Liver (tissue), 9 donors: ENCODE measurements around the gene ABHD18. TPM values are rescaled to one million over a fixed set of nuclear protein-coding genes. Genes with fewer than 3 reads are reported as not detected.
"Not testable (repeated sequence)": the region's sequence is repeated elsewhere in the genome, so short reads cannot be mapped to it uniquely, and the experiment has no call there.

Source experiments
- DNase-seq: peaks from one replicate; pipeline ENCODE4 v3.0.0-alpha.2; 2017; ENCODE audit warnings: low spot score
- H3K27ac ChIP-seq, 2 donors: one replicate each; pipeline ENCODE4 v1.7.0; 2013; ENCODE audit warnings: inconsistent platforms in 2 of 2, low read length in 2 of 2, control low read depth in 1 of 2, low read depth in 1 of 2, mild to moderate bottlenecking in 1 of 2
- H3K27me3 ChIP-seq, 4 donors: one replicate each; pipeline versions ENCODE4 v1.6.1 to v1.7.0; 2013; ENCODE audit warnings: low read length in 3 of 4, inconsistent platforms in 1 of 4, mild to moderate bottlenecking in 1 of 4, moderate library complexity in 1 of 4; ENCODE audit not compliant: control insufficient read depth in 4 of 4, insufficient read depth in 4 of 4
- H3K36me3 ChIP-seq, 4 donors: one replicate each; pipeline versions ENCODE4 v1.6.1 to v1.7.0; 2013; ENCODE audit warnings: low read length in 3 of 4, mild to moderate bottlenecking in 3 of 4, low read depth in 1 of 4, moderate library complexity in 1 of 4; ENCODE audit not compliant: control insufficient read depth in 4 of 4, insufficient read depth in 3 of 4
- H3K4me1 ChIP-seq, 4 donors: one replicate each; pipeline versions ENCODE4 v1.6.1 to v1.7.0; 2013; ENCODE audit warnings: low read length in 3 of 4, mild to moderate bottlenecking in 3 of 4, moderate library complexity in 1 of 4; ENCODE audit not compliant: control insufficient read depth in 4 of 4, insufficient read depth in 4 of 4
- H3K4me3 ChIP-seq, 3 donors: one replicate each; pipeline versions ENCODE4 v1.6.1 to v1.7.0; 2013; ENCODE audit warnings: low read length in 3 of 3, control low read depth in 1 of 3, low read depth in 1 of 3, mild to moderate bottlenecking in 1 of 3
- H3K9ac ChIP-seq, 2 donors: one replicate each; pipeline ENCODE4 v1.7.0; 2013; ENCODE audit warnings: low read length in 2 of 2, mild to moderate bottlenecking in 2 of 2, moderate library complexity in 2 of 2, control low read depth in 1 of 2, low read depth in 1 of 2
- H3K9me3 ChIP-seq, 4 donors: one replicate each; pipeline versions ENCODE4 v1.6.1 to v1.7.0; 2013; ENCODE audit warnings: low read length in 3 of 4; ENCODE audit not compliant: control insufficient read depth in 4 of 4
- EGR1 ChIP-seq, 2 donors: IDR thresholded peaks; 2 replicates each; pipeline ENCODE4 v1.6.1; 2016 to 2018; ENCODE audit warnings: antibody characterized with exemption in 2 of 2, low read depth in 2 of 2
- FOXA1 ChIP-seq: IDR thresholded peaks from 2 replicates; pipeline ENCODE4 v1.6.1; 2016; ENCODE audit warnings: antibody characterized with exemption
- FOXA2 ChIP-seq: IDR thresholded peaks from 2 replicates; pipeline ENCODE4 v1.6.1; 2016; ENCODE audit warnings: antibody characterized with exemption
- HNF4A ChIP-seq, 2 donors: conservative IDR thresholded peaks; 2 replicates each; pipeline ENCODE4 v1.6.1; 2016; ENCODE audit warnings: antibody characterized with exemption in 2 of 2, mild to moderate bottlenecking in 2 of 2
- NR2F2 ChIP-seq: IDR thresholded peaks from 2 replicates; pipeline ENCODE4 v1.6.1; 2016; ENCODE audit warnings: antibody characterized with exemption
- RAD21 ChIP-seq, 2 donors: IDR thresholded peaks; 2 replicates each; pipeline ENCODE4 v1.6.1; 2016; ENCODE audit warnings: antibody characterized with exemption in 2 of 2, mild to moderate bottlenecking in 2 of 2
- RXRA ChIP-seq, 2 donors: IDR thresholded peaks; 2 replicates each; pipeline ENCODE4 v1.6.1; 2017 to 2018; ENCODE audit warnings: antibody characterized with exemption in 2 of 2, mild to moderate bottlenecking in 1 of 2
- SP1 ChIP-seq: IDR thresholded peaks from 2 replicates; pipeline ENCODE4 v1.6.1; 2018; ENCODE audit warnings: antibody characterized with exemption, mild to moderate bottlenecking
- YY1 ChIP-seq: IDR thresholded peaks from 2 replicates; pipeline ENCODE4 v1.6.1; 2016; ENCODE audit warnings: antibody characterized with exemption, mild to moderate bottlenecking
- WGBS: extraction: QIAGEN DNeasy Blood & Tissue Kit; methylation state at CpG from one replicate; pipeline ENCODE4 v1.1.7; 2013; 5-methylcytosine and 5-hydroxymethylcytosine counted together
- polyA plus RNA-seq, 2 donors: library from polyadenylated mRNA; stranded (reverse) in 1 of 2; unstranded in 1 of 2; fragments of 200-250 nt in 1 of 2; fragments of >200 nt in 1 of 2; fragmentation: Nextera tagmentation in 1 of 2; extraction: Ambion mirVana in 1 of 2; gene quantifications; one replicate each; pipeline versions ENCODE4 v1.2.1 to v1.2.3, GENCODE V29; 2013 to 2015
- total RNA-seq, 2 donors: library from RNA; depleted of rRNA; stranded (reverse); fragments of >200 nt; gene quantifications; one replicate each; pipeline ENCODE4 v1.2.3, GENCODE V29; 2014
- TF ChIP-seq, protein P1 (sequence below): fragments of 150-350 bp; IDR thresholded peaks from 2 replicates; pipeline ENCODE4 v1.5.1; 2017; ENCODE audit warnings: improper control_type of control experiment, low read depth, low read length; ENCODE audit not compliant: missing input control
- TF ChIP-seq, protein P2 (sequence below): IDR thresholded peaks from 2 replicates; pipeline ENCODE4 v1.6.1; 2016; ENCODE audit warnings: antibody characterized with exemption
- TF ChIP-seq, protein P3 (sequence below): IDR thresholded peaks from 2 replicates; pipeline ENCODE4 v1.6.1; 2016; ENCODE audit warnings: antibody characterized with exemption, mild to moderate bottlenecking
- donor health status: healthy.
- donor health status: healthy.
- donor health status: healthy.
- donor health status: healthy.
- donor health status: healthy.

The ABHD18 gene
- total and polyA plus RNA-seq, 4 donors: 3.9 to 14.1 (median 8.5) TPM

DNA sequence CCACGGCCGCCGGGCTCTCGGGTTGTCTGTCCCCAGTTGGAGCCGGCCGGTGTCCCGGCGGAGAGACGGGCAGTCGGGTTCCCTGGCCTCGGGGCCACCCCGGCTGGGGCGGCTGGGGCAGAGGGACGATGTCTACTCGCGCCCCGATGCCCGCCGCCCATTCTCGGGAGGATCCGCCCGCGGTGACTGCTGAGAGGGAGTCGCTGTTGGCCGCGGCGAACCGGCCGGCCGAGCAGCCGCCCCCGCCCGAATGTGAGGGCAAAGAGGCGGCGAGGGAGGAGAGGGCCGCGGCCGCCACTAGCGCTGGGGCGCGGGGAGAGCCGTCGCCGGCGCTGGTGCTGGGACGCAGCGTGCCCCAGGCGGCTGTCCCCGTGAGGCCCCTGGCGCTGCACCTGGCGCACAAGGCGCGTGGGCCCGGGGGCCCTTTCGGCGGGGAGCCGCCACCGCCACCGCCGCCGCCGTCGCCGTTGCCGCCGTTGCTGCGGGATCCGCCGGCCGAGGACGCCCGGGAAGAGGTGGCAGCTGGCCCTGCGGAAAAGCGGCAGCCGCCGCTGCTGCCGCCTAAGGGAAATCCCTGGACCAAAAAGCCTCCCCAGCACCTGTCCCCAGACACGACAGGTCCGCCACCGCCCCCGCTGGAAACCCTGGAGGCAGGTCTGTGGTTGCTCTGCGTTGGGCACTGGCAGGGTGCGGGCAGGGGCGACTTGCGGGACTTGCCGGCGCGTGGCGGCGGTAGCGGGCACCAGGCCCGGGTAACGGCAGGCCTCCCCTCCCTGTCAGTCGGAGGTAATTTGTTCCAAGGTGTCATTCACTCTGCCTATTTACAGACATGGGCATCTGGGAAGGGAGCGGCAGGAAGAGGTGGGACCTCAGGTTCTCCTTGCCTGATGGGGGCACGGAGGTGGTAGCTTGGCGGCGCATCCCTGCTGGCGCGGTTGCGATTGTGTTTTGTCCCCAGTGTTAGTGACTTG lies 96.6 kb downstream of the ABHD18 start:
- Histone ChIP-seq H3K27me3 (no peaks in the 10 kb centered on the region), H3K36me3 (no peaks in the 10 kb centered on the region), H3K9ac (peak overlapping the region; percentile 53 to 82), H3K27ac (peak overlapping the region; percentile 99), H3K4me3 (peak overlapping the region; percentile 88 to 96 (median 95)), H3K9me3 (no peaks in the 10 kb centered on the region), H3K4me1 (peaks cover 2 to 15% (median 12%) of the 10 kb centered on the region in 4 donors)
- under 1% methylated on average over 101 of the region's 101 CpGs for WGBS
- TF ChIP-seq, protein P1, sequence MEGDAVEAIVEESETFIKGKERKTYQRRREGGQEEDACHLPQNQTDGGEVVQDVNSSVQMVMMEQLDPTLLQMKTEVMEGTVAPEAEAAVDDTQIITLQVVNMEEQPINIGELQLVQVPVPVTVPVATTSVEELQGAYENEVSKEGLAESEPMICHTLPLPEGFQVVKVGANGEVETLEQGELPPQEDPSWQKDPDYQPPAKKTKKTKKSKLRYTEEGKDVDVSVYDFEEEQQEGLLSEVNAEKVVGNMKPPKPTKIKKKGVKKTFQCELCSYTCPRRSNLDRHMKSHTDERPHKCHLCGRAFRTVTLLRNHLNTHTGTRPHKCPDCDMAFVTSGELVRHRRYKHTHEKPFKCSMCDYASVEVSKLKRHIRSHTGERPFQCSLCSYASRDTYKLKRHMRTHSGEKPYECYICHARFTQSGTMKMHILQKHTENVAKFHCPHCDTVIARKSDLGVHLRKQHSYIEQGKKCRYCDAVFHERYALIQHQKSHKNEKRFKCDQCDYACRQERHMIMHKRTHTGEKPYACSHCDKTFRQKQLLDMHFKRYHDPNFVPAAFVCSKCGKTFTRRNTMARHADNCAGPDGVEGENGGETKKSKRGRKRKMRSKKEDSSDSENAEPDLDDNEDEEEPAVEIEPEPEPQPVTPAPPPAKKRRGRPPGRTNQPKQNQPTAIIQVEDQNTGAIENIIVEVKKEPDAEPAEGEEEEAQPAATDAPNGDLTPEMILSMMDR: no peak
- TF ChIP-seq, protein P2, sequence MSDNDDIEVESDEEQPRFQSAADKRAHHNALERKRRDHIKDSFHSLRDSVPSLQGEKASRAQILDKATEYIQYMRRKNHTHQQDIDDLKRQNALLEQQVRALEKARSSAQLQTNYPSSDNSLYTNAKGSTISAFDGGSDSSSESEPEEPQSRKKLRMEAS: no peak
- peak in 1 of 2 donors; percentile 65 for TF ChIP-seq EGR1 (IDR thresholded peaks at IDR 0.05; ENCODE audit: low read depth in 2 of 2)
- peak; percentile 6 for TF ChIP-seq FOXA2
- no peak for TF ChIP-seq HNF4A (conservative IDR thresholded peaks at IDR 0.05)
- TF ChIP-seq YY1: peak; percentile 67
- peak in 1 of 2 donors; percentile 53 for TF ChIP-seq RAD21 (IDR thresholded peaks at IDR 0.05)
- TF ChIP-seq, protein P3, sequence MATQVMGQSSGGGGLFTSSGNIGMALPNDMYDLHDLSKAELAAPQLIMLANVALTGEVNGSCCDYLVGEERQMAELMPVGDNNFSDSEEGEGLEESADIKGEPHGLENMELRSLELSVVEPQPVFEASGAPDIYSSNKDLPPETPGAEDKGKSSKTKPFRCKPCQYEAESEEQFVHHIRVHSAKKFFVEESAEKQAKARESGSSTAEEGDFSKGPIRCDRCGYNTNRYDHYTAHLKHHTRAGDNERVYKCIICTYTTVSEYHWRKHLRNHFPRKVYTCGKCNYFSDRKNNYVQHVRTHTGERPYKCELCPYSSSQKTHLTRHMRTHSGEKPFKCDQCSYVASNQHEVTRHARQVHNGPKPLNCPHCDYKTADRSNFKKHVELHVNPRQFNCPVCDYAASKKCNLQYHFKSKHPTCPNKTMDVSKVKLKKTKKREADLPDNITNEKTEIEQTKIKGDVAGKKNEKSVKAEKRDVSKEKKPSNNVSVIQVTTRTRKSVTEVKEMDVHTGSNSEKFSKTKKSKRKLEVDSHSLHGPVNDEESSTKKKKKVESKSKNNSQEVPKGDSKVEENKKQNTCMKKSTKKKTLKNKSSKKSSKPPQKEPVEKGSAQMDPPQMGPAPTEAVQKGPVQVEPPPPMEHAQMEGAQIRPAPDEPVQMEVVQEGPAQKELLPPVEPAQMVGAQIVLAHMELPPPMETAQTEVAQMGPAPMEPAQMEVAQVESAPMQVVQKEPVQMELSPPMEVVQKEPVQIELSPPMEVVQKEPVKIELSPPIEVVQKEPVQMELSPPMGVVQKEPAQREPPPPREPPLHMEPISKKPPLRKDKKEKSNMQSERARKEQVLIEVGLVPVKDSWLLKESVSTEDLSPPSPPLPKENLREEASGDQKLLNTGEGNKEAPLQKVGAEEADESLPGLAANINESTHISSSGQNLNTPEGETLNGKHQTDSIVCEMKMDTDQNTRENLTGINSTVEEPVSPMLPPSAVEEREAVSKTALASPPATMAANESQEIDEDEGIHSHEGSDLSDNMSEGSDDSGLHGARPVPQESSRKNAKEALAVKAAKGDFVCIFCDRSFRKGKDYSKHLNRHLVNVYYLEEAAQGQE: peak; percentile 34
- TF ChIP-seq RXRA (IDR thresholded peaks at IDR 0.05): peak in 1 of 2 donors; percentile 4
- peak; percentile 72 for DNase-seq

GRCh38 chr4:128066453-128066820 lies 101.2 kb downstream of the ABHD18 start:
- not testable (repeated sequence) for H3K27ac ChIP-seq, DNase-seq, H3K27me3 ChIP-seq, H3K9ac ChIP-seq, H3K36me3 ChIP-seq, H3K4me3 ChIP-seq, H3K9me3 ChIP-seq
- WGBS: 95% methylated on average over 10 of the region's 10 CpGs
- H3K4me1 ChIP-seq: peaks cover 6 to 16% (median 11%) of the 10 kb centered on the region in 4 donors

- H3K9me3 ChIP-seq: no peaks in the 10 kb centered on the region
- H3K9ac ChIP-seq: no peak overlapping the region
- WGBS: 94% methylated on average over 3 of the region's 3 CpGs
- H3K27ac ChIP-seq: no peak overlapping the region
- peak; percentile 32 to 74 for TF ChIP-seq RAD21 (IDR thresholded peaks at IDR 0.05)
- TF ChIP-seq FOXA1: no peak
- no peak for TF ChIP-seq SP1
- TF ChIP-seq EGR1 (IDR thresholded peaks at IDR 0.05; ENCODE audit: low read depth in 2 of 2): no peak
- TF ChIP-seq, protein P1: peak; percentile 17
- no peak for TF ChIP-seq NR2F2
- H3K36me3 ChIP-seq: no peaks in the 10 kb centered on the region
- no peaks in the 10 kb centered on the region for H3K27me3 ChIP-seq
- H3K4me1 ChIP-seq: peaks cover 4 to 13% (median 8%) of the 10 kb centered on the region in 4 donors
- no peak for DNase-seq
- no peak overlapping the region for H3K4me3 ChIP-seq
These were observed 103.7 kb downstream of the ABHD18 start for GRCh38 chr4:128068918-128069317.
